MM.1S (cell line): ENCODE measurements around the gene MAML3.

ENCODE experiments used
- DNase-seq: peaks from one replicate; pipeline ENCODE4 v3.0.0-alpha.2; 2015
- H2AFZ ChIP-seq: fragments of 300-600 bp; sonication (generic); 2 replicates; pipeline ENCODE4 v1.6.0; 2016; ENCODE audit warnings: antibody characterized with exemption, low read length
- H3F3A ChIP-seq: fragments of 300-600 bp; sonication (generic); 2 replicates; pipeline ENCODE4 v1.6.1; 2016; ENCODE audit warnings: mild to moderate bottlenecking, antibody characterized with exemption, low read length, moderate library complexity, mixed read lengths; ENCODE audit not compliant: insufficient read depth
- H3K27ac ChIP-seq: fragments of 300-600 bp; sonication (generic); 2 replicates; pipeline ENCODE4 v1.5.1; 2016; ENCODE audit warnings: mild to moderate bottlenecking, low read length
- H3K27me3 ChIP-seq: fragments of 300-600 bp; sonication (generic); replicated peaks from 2 replicates; pipeline ENCODE4 v1.6.0; 2016; ENCODE audit warnings: low read length; ENCODE audit not compliant: insufficient read depth
- H3K36me3 ChIP-seq: fragments of 300-600 bp; sonication (generic); replicated peaks from 2 replicates; pipeline ENCODE4 v1.6.1; 2016; ENCODE audit warnings: mild to moderate bottlenecking, low read length, mixed read lengths; ENCODE audit not compliant: insufficient read depth
- H3K4me1 ChIP-seq: fragments of 300-600 bp; sonication (generic); 2 replicates; pipeline ENCODE4 v1.6.1; 2016; ENCODE audit warnings: low read length, mixed read lengths
- H3K4me2 ChIP-seq: fragments of 300-600 bp; sonication (generic); 2 replicates; pipeline ENCODE4 v1.6.0; 2016; ENCODE audit warnings: low read depth, low read length
- H3K4me3 ChIP-seq: fragments of 300-600 bp; sonication (generic); 2 replicates; pipeline ENCODE4 v1.5.1; 2016; ENCODE audit warnings: low read length, mixed read lengths
- H3K79me2 ChIP-seq: fragments of 300-600 bp; sonication (generic); 2 replicates; pipeline ENCODE4 v1.6.1; 2016; ENCODE audit warnings: mixed run types, low read length, mixed read lengths
- H3K9ac ChIP-seq: fragments of 300-600 bp; sonication (generic); 2 replicates; pipeline ENCODE4 v1.6.1; 2016; ENCODE audit warnings: low read length, mixed read lengths
- H3K9me2 ChIP-seq: fragments of 300-600 bp; sonication (generic); replicated peaks from 2 replicates; pipeline ENCODE4 v1.6.1; 2016; ENCODE audit warnings: mild to moderate bottlenecking, low read length, mixed read lengths; ENCODE audit not compliant: insufficient read depth
- H3K9me3 ChIP-seq: fragments of 300-600 bp; sonication (generic); replicated peaks from 2 replicates; pipeline ENCODE4 v1.6.1; 2016; ENCODE audit warnings: mild to moderate bottlenecking, low read length, mixed read lengths; ENCODE audit not compliant: insufficient read depth
- H4K20me1 ChIP-seq: fragments of 300-600 bp; sonication (generic); 2 replicates; pipeline ENCODE4 v1.6.1; 2016; ENCODE audit warnings: mild to moderate bottlenecking, low read length, moderate library complexity, mixed read lengths; ENCODE audit not compliant: insufficient read depth
- EZH2 ChIP-seq: fragments of 300-600 bp; sonication (generic); optimal IDR thresholded peaks from 2 replicates; pipeline ENCODE3; 2017; ENCODE audit warnings: low read depth, mild to moderate bottlenecking, antibody characterized with exemption, low read length, mixed read lengths
- EZH2phosphoT487 ChIP-seq: fragments of 300-600 bp; sonication (generic); IDR thresholded peaks from 2 replicates; pipeline ENCODE4 v1.6.1; 2018; ENCODE audit warnings: antibody characterized with exemption, low read length
- TF ChIP-seq, protein P1 (sequence below): fragments of 300-600 bp; sonication (generic); IDR thresholded peaks from 2 replicates; pipeline ENCODE4 v1.5.1; 2016; ENCODE audit warnings: antibody characterized with exemption, low read length, mixed read lengths

MAML3 gene

DNA sequence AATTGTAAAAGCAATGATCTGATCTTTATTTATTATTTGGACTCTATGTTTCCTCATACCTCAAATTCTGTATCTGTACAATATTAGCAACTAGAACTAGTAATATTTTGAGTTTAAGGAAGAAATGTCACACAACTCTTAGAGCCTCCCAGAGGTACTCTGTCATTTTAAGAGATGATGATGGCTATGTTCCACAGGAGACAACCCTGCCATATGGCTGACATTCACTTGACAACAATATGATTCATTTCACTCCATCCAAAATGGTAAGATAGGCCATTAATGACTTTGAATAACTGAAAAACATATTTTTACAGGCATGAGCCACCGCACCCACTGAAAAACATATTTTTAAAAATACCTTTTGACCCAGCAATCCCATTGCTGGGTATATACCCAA is 190.3 kb downstream of the MAML3 start:
- Histone ChIP-seq H3K79me2 (no peaks in the 10 kb centered on the region), H3K4me3 (no peak overlapping the region), H3K4me1 (no peaks in the 10 kb centered on the region), H4K20me1 (no peaks in the 10 kb centered on the region), H2AFZ (no peak overlapping the region), H3K9me2 (no peaks in the 10 kb centered on the region), H3K36me3 (no peaks in the 10 kb centered on the region), H3K27ac (no peak overlapping the region), H3K9ac (no peak overlapping the region), H3K9me3 (no peaks in the 10 kb centered on the region), H3K4me2 (no peak overlapping the region), H3F3A (no peaks in the 10 kb centered on the region), H3K27me3 (no peaks in the 10 kb centered on the region)
- no peak for DNase-seq
- TF ChIP-seq EZH2phosphoT487: no peak
- no peak for TF ChIP-seq EZH2
- TF ChIP-seq, protein P1, sequence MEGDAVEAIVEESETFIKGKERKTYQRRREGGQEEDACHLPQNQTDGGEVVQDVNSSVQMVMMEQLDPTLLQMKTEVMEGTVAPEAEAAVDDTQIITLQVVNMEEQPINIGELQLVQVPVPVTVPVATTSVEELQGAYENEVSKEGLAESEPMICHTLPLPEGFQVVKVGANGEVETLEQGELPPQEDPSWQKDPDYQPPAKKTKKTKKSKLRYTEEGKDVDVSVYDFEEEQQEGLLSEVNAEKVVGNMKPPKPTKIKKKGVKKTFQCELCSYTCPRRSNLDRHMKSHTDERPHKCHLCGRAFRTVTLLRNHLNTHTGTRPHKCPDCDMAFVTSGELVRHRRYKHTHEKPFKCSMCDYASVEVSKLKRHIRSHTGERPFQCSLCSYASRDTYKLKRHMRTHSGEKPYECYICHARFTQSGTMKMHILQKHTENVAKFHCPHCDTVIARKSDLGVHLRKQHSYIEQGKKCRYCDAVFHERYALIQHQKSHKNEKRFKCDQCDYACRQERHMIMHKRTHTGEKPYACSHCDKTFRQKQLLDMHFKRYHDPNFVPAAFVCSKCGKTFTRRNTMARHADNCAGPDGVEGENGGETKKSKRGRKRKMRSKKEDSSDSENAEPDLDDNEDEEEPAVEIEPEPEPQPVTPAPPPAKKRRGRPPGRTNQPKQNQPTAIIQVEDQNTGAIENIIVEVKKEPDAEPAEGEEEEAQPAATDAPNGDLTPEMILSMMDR: no peak

DNA sequence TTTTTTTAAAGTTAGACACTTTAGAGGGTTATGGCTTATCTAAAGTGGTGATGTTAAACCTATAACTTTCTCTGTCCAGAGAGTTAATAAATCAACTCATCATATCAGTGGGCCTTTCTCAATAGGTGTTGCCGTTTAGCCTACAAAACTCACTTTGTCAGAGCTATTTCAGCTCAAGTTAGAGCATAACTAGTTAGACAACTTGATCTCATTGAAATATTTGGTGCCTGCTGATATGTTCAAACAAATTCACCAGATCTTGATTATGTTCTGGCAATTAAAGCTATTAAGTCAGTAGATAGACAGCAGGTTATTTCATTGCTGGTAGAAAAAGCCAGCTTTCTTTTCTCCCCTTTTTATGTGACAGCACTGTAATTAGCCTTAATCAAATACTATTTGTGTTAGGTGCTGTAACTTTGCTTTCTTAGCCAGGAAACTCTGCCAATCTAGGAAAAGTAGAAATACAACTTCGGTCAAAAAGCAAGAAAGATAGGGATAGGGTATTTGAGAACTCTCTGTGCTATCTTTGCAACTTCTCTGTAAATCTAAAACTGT is 191.8 kb downstream of the MAML3 start:
- H3K79me2 ChIP-seq: no peaks in the 10 kb centered on the region
- H2AFZ ChIP-seq: no peak overlapping the region
- H3K9ac ChIP-seq: no peak overlapping the region
- H4K20me1 ChIP-seq: no peaks in the 10 kb centered on the region
- H3K36me3 ChIP-seq: no peaks in the 10 kb centered on the region
- H3K4me1 ChIP-seq: no peaks in the 10 kb centered on the region
- H3K4me2 ChIP-seq: no peak overlapping the region
- no peaks in the 10 kb centered on the region for H3K9me2 ChIP-seq
- no peak for DNase-seq
- no peak overlapping the region for H3K27ac ChIP-seq
- no peak overlapping the region for H3K4me3 ChIP-seq
- no peaks in the 10 kb centered on the region for H3K9me3 ChIP-seq
- TF ChIP-seq EZH2phosphoT487: no peak
- no peaks in the 10 kb centered on the region for H3K27me3 ChIP-seq
- no peaks in the 10 kb centered on the region for H3F3A ChIP-seq

DNA sequence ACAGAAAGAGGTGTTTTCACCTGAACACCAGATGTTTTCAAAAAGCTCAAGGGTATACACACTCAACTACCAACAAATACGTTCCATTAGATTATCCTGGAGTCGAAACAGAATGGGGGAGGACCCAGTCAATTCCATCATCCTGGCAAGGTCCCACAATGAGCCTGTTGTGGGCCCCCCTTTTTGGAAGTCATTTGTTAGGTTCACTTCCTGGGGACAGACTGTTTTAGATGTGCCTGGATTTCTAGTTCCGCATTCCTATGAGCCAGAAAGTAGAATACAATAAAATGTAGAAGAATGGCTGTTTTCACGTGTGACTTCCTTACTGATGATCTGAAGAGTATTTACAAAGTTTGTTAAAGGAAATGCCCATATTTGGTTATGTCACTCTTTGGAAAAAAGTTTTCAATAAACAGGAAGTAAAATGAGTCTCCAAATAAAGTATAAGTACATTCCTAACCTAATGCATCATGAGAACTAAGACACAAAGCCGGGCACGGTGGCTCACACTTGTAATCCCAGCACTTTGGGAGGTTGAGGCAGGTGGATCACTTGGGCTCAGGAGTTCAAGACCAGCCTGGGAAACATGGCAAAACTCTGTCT is 192.5 kb downstream of the MAML3 start:
- Histone ChIP-seq H3K27ac (no peak overlapping the region), H3K9ac (no peak overlapping the region), H4K20me1 (no peaks in the 10 kb centered on the region), H3K4me1 (no peaks in the 10 kb centered on the region), H3K4me2 (no peak overlapping the region), H2AFZ (no peak overlapping the region), H3K36me3 (no peaks in the 10 kb centered on the region), H3K4me3 (no peak overlapping the region), H3K9me2 (no peaks in the 10 kb centered on the region), H3K79me2 (no peaks in the 10 kb centered on the region), H3K27me3 (no peaks in the 10 kb centered on the region), H3F3A (no peaks in the 10 kb centered on the region), H3K9me3 (no peaks in the 10 kb centered on the region)
- no peak for DNase-seq
- TF ChIP-seq EZH2 (no peak), EZH2phosphoT487 (no peak)
- TF ChIP-seq, protein P1: no peak

DNA sequence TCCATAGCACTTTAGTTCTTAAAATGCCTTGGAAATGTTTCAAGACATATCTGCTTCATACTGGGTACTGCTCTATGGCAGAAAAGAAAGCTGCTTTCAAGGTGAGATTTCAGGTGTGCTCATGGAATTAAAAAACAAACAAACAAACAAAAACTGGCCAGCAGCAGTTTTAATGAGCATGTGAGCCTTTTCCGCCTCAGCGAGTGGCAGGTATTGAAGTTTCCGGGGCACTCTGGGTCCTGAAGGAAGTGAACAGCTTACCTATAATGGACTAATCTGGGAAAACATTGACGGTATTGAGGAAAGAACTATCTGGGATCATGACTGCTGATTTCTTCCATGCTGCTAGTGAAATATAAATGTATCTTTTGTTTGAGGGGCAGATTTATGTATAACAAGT is 194.6 kb downstream of the MAML3 start:
- Histone ChIP-seq H3K4me3 (no peak overlapping the region), H2AFZ (no peak overlapping the region), H3K9me3 (no peaks in the 10 kb centered on the region), H3K27me3 (no peaks in the 10 kb centered on the region), H3K9ac (no peak overlapping the region), H3K4me1 (no peaks in the 10 kb centered on the region), H3K9me2 (no peaks in the 10 kb centered on the region), H3K27ac (no peak overlapping the region), H3K36me3 (no peaks in the 10 kb centered on the region), H3K79me2 (no peaks in the 10 kb centered on the region), H4K20me1 (no peaks in the 10 kb centered on the region), H3F3A (no peaks in the 10 kb centered on the region), H3K4me2 (no peak overlapping the region)
- no peak for DNase-seq
- TF ChIP-seq EZH2phosphoT487: no peak
- TF ChIP-seq, protein P1: no peak
- no peak for TF ChIP-seq EZH2
